Measurements from ENCODE around the gene ALK.

ALK gene

DNA sequence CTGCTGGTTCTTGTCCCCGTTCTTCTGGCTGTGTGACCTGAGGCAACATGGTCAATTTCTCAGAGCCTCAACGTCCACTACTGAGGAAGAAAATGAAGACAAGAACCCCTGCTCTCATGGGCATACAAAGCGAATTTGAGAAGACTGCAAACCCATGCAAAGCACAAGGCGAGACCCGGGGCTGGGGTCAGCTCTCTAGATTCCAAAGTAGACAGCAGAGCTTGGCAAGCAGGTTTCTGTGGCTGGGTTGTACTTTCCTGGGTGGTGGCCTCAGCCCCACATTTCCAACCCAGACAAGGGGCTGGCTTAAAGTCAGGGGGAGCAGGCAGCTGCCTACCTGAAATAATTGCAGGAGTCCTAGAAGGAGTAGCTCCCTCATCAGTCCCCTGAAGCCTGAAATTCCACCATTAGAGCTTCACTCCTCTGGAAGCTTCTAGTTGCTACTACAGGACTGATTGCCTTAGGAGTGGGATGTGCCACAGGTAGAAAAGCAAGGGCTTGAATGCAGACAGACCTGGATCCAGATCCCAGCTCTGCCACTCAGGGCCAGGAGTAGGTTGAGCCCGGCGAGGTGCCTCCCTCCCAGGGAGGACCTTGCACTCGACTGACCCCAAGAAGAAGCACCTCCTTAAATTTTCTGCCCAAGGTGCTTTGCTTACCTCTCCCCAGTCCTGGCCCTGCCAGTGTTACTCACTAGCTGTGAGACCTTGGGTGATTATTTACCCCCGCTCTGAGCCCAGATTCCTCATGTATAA, 678.6 kb downstream of the ALK start:
- no peak for ATAC-seq

DNA sequence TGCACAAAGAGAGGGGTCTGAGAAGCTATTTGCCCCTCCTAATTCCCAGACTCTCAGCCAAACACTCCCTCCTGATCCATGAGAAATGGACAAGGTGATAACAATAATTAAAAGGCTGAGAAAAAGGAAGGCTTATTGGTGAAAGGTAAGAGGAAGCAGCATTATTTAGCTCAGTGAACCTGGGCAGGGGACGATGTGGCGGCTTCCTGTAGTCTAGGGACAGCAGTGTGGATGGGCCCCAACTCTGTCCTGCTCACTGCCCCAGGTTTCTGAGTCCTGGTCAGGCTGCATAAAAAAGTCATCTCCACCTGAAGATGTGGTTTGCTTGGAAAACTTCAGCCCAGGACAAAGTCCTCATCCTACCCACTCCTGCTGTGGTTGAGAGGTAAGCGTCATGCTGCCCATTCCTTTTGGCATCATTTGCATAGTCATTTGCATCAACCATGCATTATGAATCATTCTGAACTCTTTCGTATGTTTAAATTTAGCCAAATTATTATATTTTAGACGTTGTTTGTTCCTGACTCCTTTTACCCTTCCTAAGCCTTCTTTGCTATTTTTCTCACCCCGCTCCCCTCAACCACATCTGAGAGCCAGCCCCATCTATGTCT, 679.3 kb downstream of the ALK start:
- Mint-ChIP-seq H3K9me3 (no peaks in the 10 kb centered on the region), H3K27ac (no peak overlapping the region), H3K36me3 (no peaks in the 10 kb centered on the region), H3K4me1 (no peaks in the 10 kb centered on the region), H3K4me3 (no peak overlapping the region)
- ATAC-seq = no peak
- DNase-seq (ENCODE audit: low spot score in 2 of 2) = no peak

More for the DNA sequence above, 678.6 kb downstream of the ALK start:
- no peak overlapping the region for H3K4me3 Mint-ChIP-seq
- H3K4me1 Mint-ChIP-seq = no peaks in the 10 kb centered on the region
- H3K36me3 Mint-ChIP-seq = no peaks in the 10 kb centered on the region
- no peak overlapping the region for H3K27ac Mint-ChIP-seq
- no peak for DNase-seq (ENCODE audit: low spot score in 2 of 2)
- no peaks in the 10 kb centered on the region for H3K9me3 Mint-ChIP-seq

DNA sequence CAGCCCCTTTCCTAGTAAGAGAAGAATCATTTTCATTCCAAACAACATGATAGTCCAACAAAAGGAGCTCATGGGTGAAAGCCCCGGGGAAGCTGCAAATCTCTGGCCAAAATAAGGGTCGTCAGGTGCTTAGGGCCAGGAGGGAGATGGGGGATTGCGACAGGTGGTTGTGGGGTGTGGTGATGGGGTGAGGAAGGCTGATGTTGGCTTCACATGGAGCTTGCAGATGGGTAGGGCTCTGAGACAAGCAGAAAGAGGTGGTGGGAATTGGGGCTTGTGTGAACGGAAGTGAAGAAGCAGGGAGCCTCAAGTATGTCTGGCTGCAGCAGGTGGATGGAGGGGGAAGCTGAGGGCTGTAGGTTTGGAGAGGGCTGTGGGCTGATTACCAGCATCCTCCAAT, 680.0 kb downstream of the ALK start:
- no peak overlapping the region for H3K4me3 Mint-ChIP-seq
- no peak overlapping the region for H3K27ac Mint-ChIP-seq
- H3K36me3 Mint-ChIP-seq = no peaks in the 10 kb centered on the region
- ATAC-seq = no peak
- H3K4me1 Mint-ChIP-seq = no peaks in the 10 kb centered on the region
- H3K9me3 Mint-ChIP-seq = no peaks in the 10 kb centered on the region
- DNase-seq (ENCODE audit: low spot score in 2 of 2) = no peak

DNA sequence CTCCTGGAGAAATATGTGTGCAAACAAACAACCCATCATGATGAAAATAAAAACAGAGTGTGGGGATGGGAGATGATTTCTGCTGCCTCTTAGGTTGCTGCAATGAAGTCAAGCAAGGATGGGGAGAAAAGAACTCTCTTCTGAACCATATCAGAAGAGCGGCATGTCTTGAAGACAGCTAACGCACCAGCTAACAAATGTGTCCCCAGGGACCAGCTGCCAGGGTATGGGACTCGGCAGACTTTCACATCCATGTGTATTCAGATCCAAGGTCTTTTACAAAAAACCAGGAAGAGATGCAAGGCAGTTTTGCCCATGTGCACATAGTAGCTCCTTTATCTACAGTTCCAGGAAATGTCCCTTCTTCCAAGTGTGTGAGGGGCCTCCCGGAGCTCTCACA, 680.8 kb downstream of the ALK start:
- Mint-ChIP-seq H3K4me1 (no peaks in the 10 kb centered on the region), H3K27ac (no peak overlapping the region), H3K9me3 (no peaks in the 10 kb centered on the region), H3K4me3 (no peak overlapping the region), H3K36me3 (no peaks in the 10 kb centered on the region)
- ATAC-seq = no peak
- DNase-seq (ENCODE audit: low spot score in 2 of 2) = no peak

DNA sequence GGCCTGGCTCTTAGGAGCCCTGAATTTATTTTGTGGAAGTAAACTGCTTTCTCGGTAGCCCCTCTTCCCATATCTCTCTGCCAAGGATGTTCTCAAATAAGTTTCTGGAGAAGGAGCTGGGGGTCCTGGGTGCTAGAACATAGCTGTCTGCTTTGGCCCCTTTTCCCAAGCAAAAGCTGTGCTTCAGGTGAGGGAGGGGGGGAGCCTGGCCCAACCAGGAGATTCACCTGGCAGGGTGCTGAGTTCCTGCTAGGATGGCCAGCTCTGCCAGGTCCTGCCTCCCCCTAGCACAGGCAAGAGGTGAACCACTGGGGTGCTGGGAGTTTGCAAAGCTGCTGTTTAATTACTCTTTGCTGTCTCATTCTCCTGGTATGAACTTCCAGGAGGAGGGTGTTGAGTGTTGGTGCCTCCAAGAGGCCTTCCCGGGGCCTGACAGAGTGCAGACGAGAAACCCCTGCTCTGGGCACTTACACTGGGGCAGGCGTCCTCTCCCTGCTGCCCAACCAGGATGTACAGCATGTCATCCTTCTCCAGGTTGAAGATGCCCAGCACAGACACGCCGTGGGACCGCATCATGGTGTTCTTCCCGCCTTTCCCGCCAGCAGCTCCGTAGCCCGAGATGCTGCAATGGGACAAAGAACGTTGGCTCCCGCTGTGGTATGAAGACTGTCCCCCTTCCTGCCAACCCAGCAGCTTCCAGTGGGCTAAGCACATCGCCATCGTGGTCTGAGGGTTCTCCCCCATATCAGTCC, 682.0 kb downstream of the ALK start:
- no peaks in the 10 kb centered on the region for H3K36me3 Mint-ChIP-seq
- no peak for DNase-seq (ENCODE audit: low spot score in 2 of 2)
- ATAC-seq = no peak
- H3K27ac Mint-ChIP-seq = no peak overlapping the region
- H3K4me1 Mint-ChIP-seq = no peaks in the 10 kb centered on the region
- no peaks in the 10 kb centered on the region for H3K9me3 Mint-ChIP-seq
- H3K4me3 Mint-ChIP-seq = no peak overlapping the region

DNA sequence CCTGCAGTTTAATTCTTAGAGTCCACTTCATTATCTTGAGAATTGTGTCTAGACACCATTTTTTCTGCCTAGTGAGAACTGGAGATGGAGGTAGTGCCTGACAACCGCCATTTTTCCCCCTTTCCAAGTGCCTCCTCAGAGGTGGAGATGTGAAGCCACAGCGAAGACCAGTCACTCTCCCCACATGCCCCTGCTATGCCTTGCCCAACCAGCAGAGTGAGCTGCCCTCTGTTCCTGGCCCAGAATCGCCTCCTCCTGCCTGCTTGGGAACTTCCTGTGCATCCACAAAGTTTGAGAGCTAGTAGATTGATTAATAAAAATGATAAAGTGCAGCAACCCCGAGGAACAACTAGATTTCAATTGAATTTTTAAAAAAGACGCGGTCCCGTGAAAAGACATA, 682.9 kb downstream of the ALK start:
- Mint-ChIP-seq H3K4me3 (no peak overlapping the region), H3K27ac (no peak overlapping the region), H3K4me1 (no peaks in the 10 kb centered on the region), H3K9me3 (no peaks in the 10 kb centered on the region), H3K36me3 (no peaks in the 10 kb centered on the region)
- DNase-seq (ENCODE audit: low spot score in 2 of 2) (no peak), ATAC-seq (no peak)

DNA sequence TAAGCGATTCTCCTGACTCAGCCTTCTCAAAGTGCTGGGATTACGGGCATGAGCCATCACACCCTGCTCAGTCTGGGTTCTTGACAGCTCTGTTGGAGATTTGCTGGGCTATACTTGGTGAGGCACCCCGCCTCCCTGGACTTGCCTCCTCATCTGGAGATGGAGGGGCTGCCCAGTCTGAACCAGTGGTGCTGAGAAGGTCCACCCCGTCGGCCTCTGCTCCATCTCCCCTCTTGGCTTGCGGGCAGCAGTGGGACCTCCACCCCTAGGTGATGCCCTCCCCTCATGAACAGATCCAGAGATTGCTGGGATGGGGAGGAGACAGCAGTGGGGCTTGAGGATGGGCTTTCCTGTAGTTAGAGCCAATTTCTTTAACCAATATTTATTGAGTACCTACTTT, 685.3 kb downstream of the ALK start:
- no peaks in the 10 kb centered on the region for H3K36me3 Mint-ChIP-seq
- no peaks in the 10 kb centered on the region for H3K4me1 Mint-ChIP-seq
- H3K4me3 Mint-ChIP-seq = no peak overlapping the region
- H3K9me3 Mint-ChIP-seq = no peaks in the 10 kb centered on the region
- no peak overlapping the region for H3K27ac Mint-ChIP-seq
- DNase-seq (ENCODE audit: low spot score in 2 of 2) (no peak), ATAC-seq (no peak)

DNA sequence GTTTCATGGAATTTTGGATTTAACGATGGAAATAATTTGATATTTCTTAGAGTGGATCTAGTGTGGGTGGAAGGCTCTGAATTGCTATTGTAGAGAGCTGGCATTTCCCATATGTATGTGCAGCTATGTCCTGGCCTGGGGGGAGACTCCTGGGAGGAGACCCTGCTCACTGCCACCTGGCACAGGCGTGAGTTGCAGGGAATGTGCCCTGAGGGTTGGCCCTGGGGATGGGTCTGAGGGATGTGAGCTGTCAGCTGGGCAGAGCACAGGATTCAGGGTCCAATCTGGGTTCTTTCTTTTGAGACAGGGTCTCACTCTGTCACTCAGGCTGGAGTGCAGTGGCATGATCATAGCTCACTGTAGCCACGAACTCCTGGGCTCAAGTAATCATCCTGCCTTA, 686.0 kb downstream of the ALK start:
- H3K9me3 Mint-ChIP-seq = no peaks in the 10 kb centered on the region
- no peak for ATAC-seq
- no peaks in the 10 kb centered on the region for H3K36me3 Mint-ChIP-seq
- no peaks in the 10 kb centered on the region for H3K4me1 Mint-ChIP-seq
- no peak overlapping the region for H3K4me3 Mint-ChIP-seq
- H3K27ac Mint-ChIP-seq = no peak overlapping the region
- DNase-seq (ENCODE audit: low spot score in 2 of 2) = no peak

DNA sequence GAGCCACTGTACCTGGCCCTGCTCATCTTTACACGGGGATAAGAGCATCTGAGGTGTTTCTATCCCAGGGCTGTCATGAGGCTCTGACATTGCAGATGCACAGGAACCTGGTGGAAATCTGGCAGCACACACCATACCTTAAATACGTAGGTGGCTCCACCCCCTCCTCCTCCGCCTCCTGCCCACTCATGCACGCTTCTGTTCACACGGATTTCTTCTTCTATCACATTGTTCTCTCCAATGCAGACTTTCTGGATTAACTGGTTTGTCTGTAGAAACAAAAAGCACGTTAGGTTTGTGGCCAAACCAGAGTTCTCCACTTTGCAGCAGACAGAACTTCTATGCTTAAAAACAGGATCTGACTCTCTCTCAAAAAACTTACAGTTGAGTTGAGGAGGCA, 688.0 kb downstream of the ALK start:
- Mint-ChIP-seq H3K4me1 (no peaks in the 10 kb centered on the region), H3K9me3 (no peaks in the 10 kb centered on the region), H3K4me3 (no peak overlapping the region), H3K27ac (no peak overlapping the region), H3K36me3 (no peaks in the 10 kb centered on the region)
- ATAC-seq (no peak), DNase-seq (ENCODE audit: low spot score in 2 of 2) (no peak)

DNA sequence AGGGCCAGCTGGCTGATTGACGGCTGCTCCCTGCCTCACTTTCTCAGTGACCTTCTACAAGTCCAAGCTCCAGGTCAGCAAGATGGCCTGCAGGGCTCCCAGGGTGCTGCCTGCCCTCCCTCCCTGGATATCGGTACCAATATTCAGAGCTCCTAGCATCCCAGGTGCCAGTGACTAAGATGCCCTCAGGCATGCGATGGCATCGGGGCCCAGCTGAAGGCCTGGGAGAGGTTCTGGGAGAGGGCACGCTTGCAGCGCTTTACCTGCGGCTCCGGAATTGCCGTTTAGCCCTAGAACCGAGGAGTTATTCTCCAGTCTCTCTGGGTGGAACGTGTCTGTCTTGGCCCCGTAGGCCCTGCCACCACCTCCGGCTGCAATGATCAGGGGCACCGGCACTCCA, 689.3 kb downstream of the ALK start:
- ATAC-seq (no peak), DNase-seq (ENCODE audit: low spot score in 2 of 2) (no peak)
- H3K9me3 Mint-ChIP-seq = no peaks in the 10 kb centered on the region
- no peaks in the 10 kb centered on the region for H3K4me1 Mint-ChIP-seq
- H3K36me3 Mint-ChIP-seq = no peaks in the 10 kb centered on the region
- no peak overlapping the region for H3K27ac Mint-ChIP-seq
- H3K4me3 Mint-ChIP-seq = no peak overlapping the region

DNA sequence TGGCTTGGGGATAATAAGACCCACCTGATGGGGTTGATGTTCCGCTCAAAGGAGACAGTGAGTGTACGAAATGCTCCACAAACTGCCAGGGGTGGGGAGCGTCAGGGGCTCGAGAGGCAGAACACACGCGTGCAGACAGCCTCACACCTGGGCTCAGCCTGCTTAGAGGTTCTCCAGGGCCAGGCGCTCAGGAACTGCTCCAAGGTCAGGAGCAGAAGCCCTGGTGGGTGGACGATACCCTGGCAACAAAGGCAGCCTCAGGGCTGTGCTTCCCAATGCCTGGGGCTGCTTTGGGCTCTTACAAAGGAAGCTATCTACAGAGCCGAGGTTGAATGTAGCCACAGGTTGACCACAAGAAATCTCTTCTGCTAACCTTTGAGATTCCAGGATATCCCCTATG, 691.7 kb downstream of the ALK start:
- no peak for ATAC-seq
- Mint-ChIP-seq H3K4me1 (no peaks in the 10 kb centered on the region), H3K36me3 (no peaks in the 10 kb centered on the region), H3K9me3 (no peaks in the 10 kb centered on the region), H3K4me3 (no peak overlapping the region), H3K27ac (no peak overlapping the region)
- no peak for DNase-seq (ENCODE audit: low spot score in 2 of 2)

DNA sequence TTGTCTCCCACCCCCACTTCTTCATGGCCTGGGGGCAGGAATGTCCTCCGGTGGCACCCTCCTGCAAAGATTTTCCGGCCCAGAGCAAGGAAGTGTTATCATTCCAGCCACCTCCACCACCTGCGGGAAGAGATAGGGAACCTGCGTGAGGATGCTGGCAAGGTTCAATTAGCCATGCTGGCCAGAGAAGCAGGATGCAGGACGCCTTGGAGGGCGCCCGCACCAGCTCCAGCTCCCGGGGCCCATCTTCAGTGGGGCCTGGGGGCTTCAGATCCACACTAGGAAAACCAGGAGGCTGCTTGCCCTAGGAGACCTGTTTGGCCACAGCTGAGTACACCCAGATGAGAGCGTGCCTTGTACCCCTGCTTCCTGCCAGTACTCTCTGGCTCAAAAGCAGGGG, 692.4 kb downstream of the ALK start:
- no peak overlapping the region for H3K4me3 Mint-ChIP-seq
- DNase-seq (ENCODE audit: low spot score in 2 of 2) (no peak), ATAC-seq (no peak)
- no peaks in the 10 kb centered on the region for H3K9me3 Mint-ChIP-seq
- no peaks in the 10 kb centered on the region for H3K4me1 Mint-ChIP-seq
- H3K36me3 Mint-ChIP-seq = no peaks in the 10 kb centered on the region
- H3K27ac Mint-ChIP-seq = no peak overlapping the region

DNA sequence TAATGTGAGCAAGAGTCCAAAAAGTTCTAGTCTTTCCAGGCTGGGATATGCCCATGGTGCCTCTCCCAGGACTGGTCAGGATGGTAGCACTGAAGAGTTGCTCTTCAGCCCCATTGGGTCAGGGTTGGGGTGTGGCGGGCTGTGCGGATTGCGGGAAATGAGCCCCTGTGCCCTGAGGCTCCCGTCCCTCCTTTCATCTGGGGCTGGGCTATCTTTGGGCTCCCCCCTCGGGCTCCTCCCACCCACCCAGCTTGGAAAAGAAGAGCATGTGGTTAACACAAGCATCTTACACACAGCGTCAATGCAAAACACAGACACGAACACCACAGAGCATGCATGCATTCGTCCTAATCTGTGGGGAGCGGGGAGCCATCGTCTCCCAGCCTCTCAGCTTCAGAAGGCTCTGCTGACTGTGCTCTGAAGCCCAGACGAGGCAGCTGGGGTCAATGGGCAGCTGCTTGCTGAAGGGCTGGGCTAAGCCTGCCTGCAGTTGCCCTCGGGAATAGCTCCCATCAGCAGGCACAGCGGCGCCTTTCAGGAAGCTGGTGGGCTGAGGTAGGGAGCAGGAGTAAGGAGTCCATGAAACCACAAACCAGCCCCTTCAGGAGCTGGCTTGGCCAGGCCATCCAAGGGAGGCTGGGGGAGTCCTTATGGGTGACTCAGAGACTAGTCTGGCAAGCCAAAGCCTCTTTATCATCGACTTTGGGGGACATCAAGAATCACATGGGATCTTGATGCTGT, 693.3 kb downstream of the ALK start:
- H3K4me3 Mint-ChIP-seq = no peak overlapping the region
- no peaks in the 10 kb centered on the region for H3K4me1 Mint-ChIP-seq
- H3K36me3 Mint-ChIP-seq = no peaks in the 10 kb centered on the region
- no peak overlapping the region for H3K27ac Mint-ChIP-seq
- ATAC-seq = no peak
- no peak for DNase-seq (ENCODE audit: low spot score in 2 of 2)
- no peaks in the 10 kb centered on the region for H3K9me3 Mint-ChIP-seq

DNA sequence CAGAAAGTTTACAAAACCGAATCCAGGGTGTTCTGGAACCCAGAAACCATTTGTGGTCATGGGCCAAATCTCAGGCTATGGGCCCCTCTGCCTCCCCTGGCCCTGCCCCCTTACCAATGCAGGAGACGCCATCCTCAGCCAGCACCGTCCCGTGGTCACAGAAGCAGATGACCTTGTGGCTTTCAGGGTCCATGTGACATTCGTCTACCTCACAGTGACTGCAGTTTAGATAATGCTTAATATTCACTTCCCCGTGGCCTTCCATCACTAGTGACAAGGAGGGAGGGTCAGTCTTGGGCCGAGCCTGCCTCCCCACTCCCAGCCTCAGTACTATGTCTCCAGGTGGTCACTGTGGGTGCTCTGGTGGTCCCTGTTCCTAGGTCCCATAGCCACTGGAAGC, 694.6 kb downstream of the ALK start:
- Mint-ChIP-seq H3K27ac (no peak overlapping the region), H3K4me3 (no peak overlapping the region), H3K36me3 (no peaks in the 10 kb centered on the region), H3K9me3 (no peaks in the 10 kb centered on the region), H3K4me1 (no peaks in the 10 kb centered on the region)
- DNase-seq (ENCODE audit: low spot score in 2 of 2) (no peak), ATAC-seq (no peak)

DNA sequence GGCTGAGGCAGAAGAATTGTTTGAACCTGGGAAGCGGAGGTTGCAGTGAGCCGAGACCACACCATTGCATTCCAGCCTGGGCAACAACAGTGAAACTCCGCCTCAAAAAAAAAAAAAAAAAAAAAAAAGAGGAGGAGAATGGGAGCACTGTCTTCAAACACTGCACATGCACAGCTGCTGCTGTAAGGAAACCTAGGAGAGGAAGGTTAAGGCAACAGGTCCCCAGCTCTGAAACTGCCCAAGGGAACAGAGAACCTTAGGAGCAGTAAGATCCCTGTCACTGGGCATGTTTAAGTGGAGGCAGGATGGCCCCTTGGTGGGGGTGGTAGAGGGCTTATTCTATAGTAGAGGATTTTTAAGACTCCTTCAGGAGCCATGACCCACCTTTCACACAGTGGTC, 695.0 kb downstream of the ALK start:
- ATAC-seq = no peak
- no peak for DNase-seq (ENCODE audit: low spot score in 2 of 2)
- Mint-ChIP-seq H3K36me3 (no peaks in the 10 kb centered on the region), H3K9me3 (no peaks in the 10 kb centered on the region), H3K27ac (no peak overlapping the region), H3K4me1 (no peaks in the 10 kb centered on the region), H3K4me3 (no peak overlapping the region)

Measured in stimulated activated effector memory CD8-positive, alpha-beta T cell treated with anti-CD3 and anti-CD28 coated beads, Interleukin-12 subunit alpha, Interleukin-12 subunit beta, amount 100 ng/mL, for 72 hours (primary cell).